Osteocyte (in vitro differentiated cells): ENCODE measurements around the gene POLR1D. TPM values are rescaled to one million over a fixed set of nuclear protein-coding genes. Genes with fewer than 3 reads are reported as not detected.

ENCODE experiments used
- DNase-seq: peaks from one replicate; pipeline ENCODE4 v3.0.0; 2021; ENCODE audit warnings: mixed read lengths; ENCODE audit not compliant: unreplicated experiment; ENCODE audit errors: extremely low spot score
- H3K27ac Mint-ChIP-seq: one replicate; pipeline ENCODE4 v1.8.0; 2021; ENCODE audit warnings: mild to moderate bottlenecking, mixed read lengths; ENCODE audit not compliant: unreplicated experiment
- H3K27me3 Mint-ChIP-seq: one replicate; pipeline ENCODE4 v1.8.0; 2021; ENCODE audit warnings: mixed read lengths; ENCODE audit not compliant: unreplicated experiment
- H3K36me3 Mint-ChIP-seq: one replicate; pipeline ENCODE4 v1.8.0; 2021; ENCODE audit warnings: mixed read lengths; ENCODE audit not compliant: unreplicated experiment
- H3K4me1 Mint-ChIP-seq: one replicate; pipeline ENCODE4 v1.8.0; 2021; ENCODE audit warnings: mixed read lengths; ENCODE audit not compliant: unreplicated experiment
- H3K4me3 Mint-ChIP-seq: one replicate; pipeline ENCODE4 v1.8.0; 2021; ENCODE audit warnings: mild to moderate bottlenecking, moderate library complexity, mixed read lengths; ENCODE audit not compliant: unreplicated experiment
- H3K9me3 Mint-ChIP-seq: one replicate; pipeline ENCODE4 v1.8.0; 2021; ENCODE audit warnings: mixed read lengths; ENCODE audit not compliant: unreplicated experiment
- total RNA-seq: library from RNA; stranded (reverse); gene quantifications from 2 replicates; pipeline ENCODE4 v1.2.1, GENCODE V29; 2021
- TF ChIP-seq, protein P1 (sequence below): fragments of 200-600 bp; sonication (generic); IDR thresholded peaks from 2 replicates; pipeline ENCODE4 v1.5.0; 2021; ENCODE audit warnings: antibody characterized with exemption, mild to moderate bottlenecking, moderate library complexity

Gene POLR1D
- total RNA-seq, 1 donor from 2014 or later = 96.4 TPM

DNA sequence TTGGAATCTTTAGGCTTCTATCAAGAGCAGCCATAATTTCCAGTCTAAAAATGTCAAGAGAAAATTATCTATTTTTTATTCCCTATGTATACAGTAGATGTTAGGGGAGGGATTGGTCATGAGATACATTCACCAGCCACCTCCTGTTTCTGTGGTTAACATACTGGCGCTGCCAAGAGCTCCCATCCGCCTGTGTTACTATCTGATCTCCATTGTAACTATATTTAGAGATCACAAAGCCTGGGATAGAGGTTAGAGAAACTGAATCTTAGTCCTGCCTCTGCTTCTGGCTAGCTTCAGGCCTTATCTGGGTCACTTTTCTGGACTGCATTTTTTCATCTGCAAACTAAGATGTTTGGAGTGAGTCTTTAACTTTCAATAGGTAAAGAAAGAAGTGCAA lies 46.3 kb downstream of the POLR1D start:
- no peaks in the 10 kb centered on the region for H3K27me3 Mint-ChIP-seq
- no peak overlapping the region for H3K4me3 Mint-ChIP-seq
- H3K27ac Mint-ChIP-seq = no peak overlapping the region
- no peaks in the 10 kb centered on the region for H3K4me1 Mint-ChIP-seq
- TF ChIP-seq, protein P1, sequence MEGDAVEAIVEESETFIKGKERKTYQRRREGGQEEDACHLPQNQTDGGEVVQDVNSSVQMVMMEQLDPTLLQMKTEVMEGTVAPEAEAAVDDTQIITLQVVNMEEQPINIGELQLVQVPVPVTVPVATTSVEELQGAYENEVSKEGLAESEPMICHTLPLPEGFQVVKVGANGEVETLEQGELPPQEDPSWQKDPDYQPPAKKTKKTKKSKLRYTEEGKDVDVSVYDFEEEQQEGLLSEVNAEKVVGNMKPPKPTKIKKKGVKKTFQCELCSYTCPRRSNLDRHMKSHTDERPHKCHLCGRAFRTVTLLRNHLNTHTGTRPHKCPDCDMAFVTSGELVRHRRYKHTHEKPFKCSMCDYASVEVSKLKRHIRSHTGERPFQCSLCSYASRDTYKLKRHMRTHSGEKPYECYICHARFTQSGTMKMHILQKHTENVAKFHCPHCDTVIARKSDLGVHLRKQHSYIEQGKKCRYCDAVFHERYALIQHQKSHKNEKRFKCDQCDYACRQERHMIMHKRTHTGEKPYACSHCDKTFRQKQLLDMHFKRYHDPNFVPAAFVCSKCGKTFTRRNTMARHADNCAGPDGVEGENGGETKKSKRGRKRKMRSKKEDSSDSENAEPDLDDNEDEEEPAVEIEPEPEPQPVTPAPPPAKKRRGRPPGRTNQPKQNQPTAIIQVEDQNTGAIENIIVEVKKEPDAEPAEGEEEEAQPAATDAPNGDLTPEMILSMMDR = no peak
- peaks cover 12% of the 10 kb centered on the region for H3K36me3 Mint-ChIP-seq
- H3K9me3 Mint-ChIP-seq = no peaks in the 10 kb centered on the region
- DNase-seq = no peak

DNA sequence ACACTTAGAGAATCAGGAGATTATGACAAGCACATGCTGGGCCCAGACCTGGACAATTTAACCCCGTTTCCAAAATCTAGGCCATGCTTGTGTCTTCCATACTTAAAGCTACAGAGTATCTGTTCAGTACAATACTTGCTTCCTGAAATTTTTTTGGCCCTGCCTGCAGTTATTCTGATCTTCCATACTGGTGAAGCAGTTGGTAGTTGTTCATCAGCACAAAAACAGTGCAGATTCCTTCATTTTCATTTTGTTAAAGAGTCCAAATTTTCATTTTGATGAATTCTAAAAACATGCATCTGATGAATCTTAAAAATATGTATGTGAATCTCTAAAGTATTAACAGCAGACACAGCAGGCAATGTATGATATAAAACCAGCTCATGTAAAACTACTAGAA lies 49.2 kb downstream of the POLR1D start:
- Mint-ChIP-seq H3K36me3 (peaks cover 5% of the 10 kb centered on the region), H3K9me3 (no peaks in the 10 kb centered on the region), H3K27ac (no peak overlapping the region), H3K4me3 (no peak overlapping the region), H3K4me1 (no peaks in the 10 kb centered on the region), H3K27me3 (no peaks in the 10 kb centered on the region)
- TF ChIP-seq, protein P1 = no peak
- DNase-seq = no peak

DNA sequence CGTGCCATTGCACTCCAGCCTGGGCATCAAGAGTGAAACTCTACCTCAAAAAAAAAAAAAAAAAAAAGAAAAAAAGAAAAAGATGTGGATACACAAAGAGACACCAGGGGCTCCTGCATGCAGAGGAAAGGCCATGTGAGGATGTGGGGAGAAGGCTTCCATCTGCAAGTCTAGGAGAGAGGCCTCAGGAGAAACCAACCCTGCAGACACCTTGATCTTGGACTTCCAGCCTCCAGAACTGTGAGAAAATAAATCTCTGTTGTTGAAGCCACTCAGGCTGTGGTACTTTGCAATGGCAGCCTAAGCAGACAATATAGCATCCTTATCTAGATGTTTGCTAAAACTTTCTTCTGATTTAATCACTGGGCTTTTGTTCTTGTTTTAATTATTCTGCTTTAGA lies 50.3 kb downstream of the POLR1D start:
- Mint-ChIP-seq H3K9me3 (no peaks in the 10 kb centered on the region), H3K27me3 (no peaks in the 10 kb centered on the region), H3K4me1 (no peaks in the 10 kb centered on the region), H3K27ac (no peak overlapping the region), H3K4me3 (no peak overlapping the region), H3K36me3 (peaks cover under 1% of the 10 kb centered on the region)
- TF ChIP-seq, protein P1 = no peak
- DNase-seq = no peak

Other genes starting within 250 kb of the POLR1D start
- 67.0 and 67.4 TPM in 2 replicates for gene GTF3A, start 197.3 kb upstream of the POLR1D start, total RNA-seq
- gene MTIF3, start 171.3 kb upstream of the POLR1D start, total RNA-seq = 38.9 and 41.6 TPM in 2 replicates
- gene LNX2, start 1.4 kb upstream of the POLR1D start, total RNA-seq = 7.2 and 8.4 TPM in 2 replicates
- gene GSX1, start 170.6 kb downstream of the POLR1D start, total RNA-seq = not detected in 2 replicates